ENCODE measurements around the gene UBE3A. TPM values are rescaled to one million over a fixed set of nuclear protein-coding genes. Genes with fewer than 3 reads are reported as not detected.

The UBE3A gene
- total and polyA plus RNA-seq, 2 donors from 2014 or later = 22.3 to 103 TPM

- DNase-seq (no peak), FAIRE-seq (no peak)
- Histone ChIP-seq H3K36me3 (ENCODE audit: control insufficient read depth in 2 of 3, insufficient read depth in 3 of 3, low read length in 3 of 3) (no peaks in the 10 kb centered on the region), H3K4me3 (ENCODE audit: low read length in 3 of 3) (no peak overlapping the region), H3K9ac (ENCODE audit: low read length in 3 of 3) (no peak overlapping the region), H3K27ac (ENCODE audit: low read depth in 2 of 2, low read length in 2 of 2) (no peak overlapping the region), H3K9me3 (ENCODE audit: control insufficient read depth in 2 of 3, insufficient read depth in 1 of 3, low read length in 3 of 3) (no peaks in the 10 kb centered on the region), H3K4me1 (ENCODE audit: control insufficient read depth in 2 of 3, insufficient read depth in 2 of 3, low read depth in 1 of 3, low read length in 3 of 3) (peaks cover 3 to 23% (median 6%) of the 10 kb centered on the region in 3 donors), H3K27me3 (ENCODE audit: control insufficient read depth, insufficient read depth, low read length) (no peaks in the 10 kb centered on the region)
- TF ChIP-seq CTCF (IDR thresholded peaks at IDR 0.05; ENCODE audit: borderline replicate concordance, extremely low read depth, insufficient read depth) = no peak
- intact Hi-C loops (cut with DNase I) = no loop called here
Measured at GRCh38 chr15:25433118-25433865, 5.5 kb downstream of the UBE3A start.

GRCh38 chr15:25431836-25432561, 6.8 kb downstream of the UBE3A start:
- no peak for TF ChIP-seq CTCF (IDR thresholded peaks at IDR 0.05; ENCODE audit: borderline replicate concordance, extremely low read depth, insufficient read depth)
- no peaks in the 10 kb centered on the region for H3K9me3 ChIP-seq (ENCODE audit: control insufficient read depth in 2 of 3, insufficient read depth in 1 of 3, low read length in 3 of 3)
- no peak overlapping the region for H3K4me3 ChIP-seq (ENCODE audit: low read length in 3 of 3)
- H3K4me1 ChIP-seq (ENCODE audit: control insufficient read depth in 2 of 3, insufficient read depth in 2 of 3, low read depth in 1 of 3, low read length in 3 of 3) = peaks cover 3 to 15% (median 3%) of the 10 kb centered on the region in 3 donors
- intact Hi-C loops (cut with DNase I) = no loop called here
- no peaks in the 10 kb centered on the region for H3K27me3 ChIP-seq (ENCODE audit: control insufficient read depth, insufficient read depth, low read length)
- H3K36me3 ChIP-seq (ENCODE audit: control insufficient read depth in 2 of 3, insufficient read depth in 3 of 3, low read length in 3 of 3) = no peaks in the 10 kb centered on the region
- DNase-seq = no peak
- no peak for FAIRE-seq
- no peak overlapping the region for H3K27ac ChIP-seq (ENCODE audit: low read depth in 2 of 2, low read length in 2 of 2)
- no peak overlapping the region for H3K9ac ChIP-seq (ENCODE audit: low read length in 3 of 3)

GRCh38 chr15:25427861-25428260, 11.0 kb downstream of the UBE3A start:
- Histone ChIP-seq H3K9me3 (ENCODE audit: control insufficient read depth in 2 of 3, insufficient read depth in 1 of 3, low read length in 3 of 3) (no peaks in the 10 kb centered on the region), H3K27me3 (ENCODE audit: control insufficient read depth, insufficient read depth, low read length) (no peaks in the 10 kb centered on the region), H3K4me1 (ENCODE audit: control insufficient read depth in 2 of 3, insufficient read depth in 2 of 3, low read depth in 1 of 3, low read length in 3 of 3) (peaks cover 0 to 12% (median 0%) of the 10 kb centered on the region in 3 donors), H3K36me3 (ENCODE audit: control insufficient read depth in 2 of 3, insufficient read depth in 3 of 3, low read length in 3 of 3) (no peaks in the 10 kb centered on the region), H3K9ac (ENCODE audit: low read length in 3 of 3) (no peak overlapping the region), H3K4me3 (ENCODE audit: low read length in 3 of 3) (no peak overlapping the region), H3K27ac (ENCODE audit: low read depth in 2 of 2, low read length in 2 of 2) (no peak overlapping the region)
- DNase-seq = no peak
- intact Hi-C loops (cut with DNase I) = loop anchor here (10.0 kb wide), 1 partner anchor 83 kb away; no protein-coding TSS in a partner anchor
- no peak for FAIRE-seq
- no peak for TF ChIP-seq CTCF (IDR thresholded peaks at IDR 0.05; ENCODE audit: borderline replicate concordance, extremely low read depth, insufficient read depth)
